Activated CD8-positive, alpha-beta T cell treated with anti-CD3 and anti-CD28 coated beads for 36 hours (primary cell): ENCODE data around the gene ERC2. TPM values are rescaled to one million over a fixed set of nuclear protein-coding genes. Genes with fewer than 3 reads are reported as not detected.

Experiments
- ATAC-seq: fragments of 200-7000 bp; cut with Tn5 transposase; one replicate; pipeline ENCODE4 v1.10.0; 2021; ENCODE audit warnings: mild to moderate bottlenecking, moderate library complexity
- CTCF ChIA-PET: fragments of 350-600 bp; sonication (Branson Sonifier 250); formaldehyde crosslinking; loops from one replicate; lab custom pipeline; 2021; ENCODE audit warnings: antibody characterized with exemption; lab: Charles Lee
- POLR2A ChIA-PET: fragments of 350-600 bp; sonication (Branson Sonifier 250); formaldehyde crosslinking; loops from one replicate; lab custom pipeline; 2021; ENCODE audit warnings: antibody characterized with exemption; lab: Charles Lee
- DNase-seq: peaks from one replicate; pipeline ENCODE4 v3.0.0-alpha.2; 2020
- H3K27ac Mint-ChIP-seq: one replicate; pipeline ENCODE4 v1.8.0; 2021; ENCODE audit warnings: mild to moderate bottlenecking, mixed read lengths
- H3K27me3 Mint-ChIP-seq: one replicate; pipeline ENCODE4 v1.8.0; 2021; ENCODE audit warnings: mixed read lengths
- H3K36me3 Mint-ChIP-seq: one replicate; pipeline ENCODE4 v1.8.0; 2021; ENCODE audit warnings: low read depth, mixed read lengths
- H3K4me1 Mint-ChIP-seq: one replicate; pipeline ENCODE4 v1.8.0; 2021; ENCODE audit warnings: low read depth, mixed read lengths
- H3K4me3 Mint-ChIP-seq: one replicate; pipeline ENCODE4 v1.8.0; 2021; ENCODE audit warnings: mild to moderate bottlenecking, moderate library complexity, mixed read lengths
- H3K9me3 Mint-ChIP-seq: one replicate; pipeline ENCODE4 v1.8.0; 2021; ENCODE audit warnings: mixed read lengths
- intact Hi-C: fragments of 100-400 bp; cut with micrococcal nuclease; formaldehyde crosslinking; loops from one replicate; pipeline ENCODE4 v1.10.0; 2022
- total RNA-seq, 2 experiments: library from RNA; stranded (reverse); gene quantifications; one replicate each; pipeline ENCODE4 v1.2.3, GENCODE V29; 2021
- TF ChIP-seq, protein P1 (sequence below): fragments of 200-600 bp; IDR thresholded peaks from one replicate; pipeline ENCODE4 v1.8.0; 2022; ENCODE audit warnings: antibody characterized with exemption, mild to moderate bottlenecking

Gene ERC2
- total RNA-seq, 2 experiments from 2014 or later, result 0.18 to 0.52 TPM

DNA sequence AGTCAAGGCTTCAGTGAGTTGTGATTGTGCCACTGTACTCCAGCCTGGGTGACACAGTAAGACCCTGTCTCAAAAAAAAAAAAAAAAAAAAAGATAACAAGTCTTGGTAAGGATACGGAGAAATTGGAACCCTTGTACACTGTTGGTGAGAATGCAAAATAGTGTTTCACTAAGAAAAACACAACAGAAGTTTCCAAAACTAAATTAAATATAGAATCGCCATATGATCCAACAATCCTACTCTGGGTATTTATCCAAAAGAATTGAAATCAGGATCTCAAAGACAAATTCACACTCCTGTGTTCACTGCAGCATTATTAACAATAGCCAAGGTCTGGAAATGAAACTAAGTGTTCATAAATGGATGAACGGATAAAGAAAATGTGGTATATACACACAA lies 149.4 kb downstream of the ERC2 start:
- no peak overlapping the region for H3K27ac Mint-ChIP-seq
- ChIA-PET POLR2A (interaction anchor here (0.6 kb wide), 1 partner anchor 572 kb away, joined by 3 read pairs; no protein-coding TSS in a partner anchor), CTCF (no interaction called here)
- H3K36me3 Mint-ChIP-seq, result no peaks in the 10 kb centered on the region
- no peaks in the 10 kb centered on the region for H3K4me1 Mint-ChIP-seq
- no peak for DNase-seq
- TF ChIP-seq, protein P1, sequence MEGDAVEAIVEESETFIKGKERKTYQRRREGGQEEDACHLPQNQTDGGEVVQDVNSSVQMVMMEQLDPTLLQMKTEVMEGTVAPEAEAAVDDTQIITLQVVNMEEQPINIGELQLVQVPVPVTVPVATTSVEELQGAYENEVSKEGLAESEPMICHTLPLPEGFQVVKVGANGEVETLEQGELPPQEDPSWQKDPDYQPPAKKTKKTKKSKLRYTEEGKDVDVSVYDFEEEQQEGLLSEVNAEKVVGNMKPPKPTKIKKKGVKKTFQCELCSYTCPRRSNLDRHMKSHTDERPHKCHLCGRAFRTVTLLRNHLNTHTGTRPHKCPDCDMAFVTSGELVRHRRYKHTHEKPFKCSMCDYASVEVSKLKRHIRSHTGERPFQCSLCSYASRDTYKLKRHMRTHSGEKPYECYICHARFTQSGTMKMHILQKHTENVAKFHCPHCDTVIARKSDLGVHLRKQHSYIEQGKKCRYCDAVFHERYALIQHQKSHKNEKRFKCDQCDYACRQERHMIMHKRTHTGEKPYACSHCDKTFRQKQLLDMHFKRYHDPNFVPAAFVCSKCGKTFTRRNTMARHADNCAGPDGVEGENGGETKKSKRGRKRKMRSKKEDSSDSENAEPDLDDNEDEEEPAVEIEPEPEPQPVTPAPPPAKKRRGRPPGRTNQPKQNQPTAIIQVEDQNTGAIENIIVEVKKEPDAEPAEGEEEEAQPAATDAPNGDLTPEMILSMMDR, result no peak
- H3K27me3 Mint-ChIP-seq, result peaks cover 5% of the 10 kb centered on the region
- H3K4me3 Mint-ChIP-seq, result no peak overlapping the region
- ATAC-seq, result no peak
- no peaks in the 10 kb centered on the region for H3K9me3 Mint-ChIP-seq
- intact Hi-C loops, result no loop called here

DNA sequence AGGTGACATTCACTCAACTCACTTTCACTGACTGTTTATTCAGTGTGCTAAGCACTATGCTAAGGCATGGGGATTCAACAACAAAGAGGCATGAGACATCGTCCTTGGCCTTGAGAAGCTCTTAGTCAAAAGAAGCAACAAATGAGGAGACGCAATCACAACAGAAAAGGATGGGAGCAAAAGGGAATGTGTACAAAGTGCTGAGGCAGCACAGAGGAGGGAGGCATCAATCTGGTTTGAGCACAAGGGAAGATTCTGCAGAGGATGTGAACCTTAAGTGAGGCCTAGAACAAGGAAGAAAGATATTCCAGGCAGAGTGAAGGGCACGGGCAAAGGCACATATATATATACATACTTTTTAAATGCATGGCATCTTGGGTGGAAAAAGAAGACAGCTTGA lies 151.3 kb downstream of the ERC2 start:
- ATAC-seq (no peak), DNase-seq (no peak)
- no peak overlapping the region for H3K4me3 Mint-ChIP-seq
- no peak overlapping the region for H3K27ac Mint-ChIP-seq
- peaks cover 7% of the 10 kb centered on the region for H3K27me3 Mint-ChIP-seq
- H3K4me1 Mint-ChIP-seq, result no peaks in the 10 kb centered on the region
- ChIA-PET CTCF (no interaction called here), POLR2A (no interaction called here)
- H3K9me3 Mint-ChIP-seq, result no peaks in the 10 kb centered on the region
- TF ChIP-seq, protein P1, result no peak
- H3K36me3 Mint-ChIP-seq, result no peaks in the 10 kb centered on the region
- intact Hi-C loops, result no loop called here

DNA sequence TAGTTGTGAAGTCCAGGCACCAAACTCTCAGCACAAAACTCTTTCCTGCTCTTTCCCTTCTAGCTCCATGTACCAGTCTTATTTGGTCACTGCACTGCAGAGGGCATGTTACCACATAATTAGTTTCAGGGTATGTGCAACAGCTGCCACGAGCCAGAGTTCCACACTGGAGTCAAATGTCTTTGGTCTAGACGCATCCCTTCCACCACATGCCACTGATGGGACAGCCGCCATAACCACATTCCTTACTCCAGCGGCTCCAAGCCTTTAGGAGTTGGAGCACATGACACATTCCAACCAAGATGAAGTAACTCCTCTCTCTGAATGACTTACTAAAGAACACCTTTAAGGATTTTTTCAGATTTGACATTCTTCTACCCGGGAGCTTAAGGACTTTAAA lies 153.4 kb downstream of the ERC2 start:
- intact Hi-C loops, result no loop called here
- POLR2A ChIA-PET, result no interaction called here
- H3K4me3 Mint-ChIP-seq, result no peak overlapping the region
- CTCF ChIA-PET, result interaction anchor here (1.6 kb wide), 1 partner anchor 11 kb away, joined by 5 read pairs; no protein-coding TSS in a partner anchor
- H3K27ac Mint-ChIP-seq, result no peak overlapping the region
- H3K4me1 Mint-ChIP-seq, result no peaks in the 10 kb centered on the region
- no peaks in the 10 kb centered on the region for H3K9me3 Mint-ChIP-seq
- TF ChIP-seq, protein P1, result no peak
- ATAC-seq (no peak), DNase-seq (no peak)
- no peaks in the 10 kb centered on the region for H3K36me3 Mint-ChIP-seq
- peaks cover 7% of the 10 kb centered on the region for H3K27me3 Mint-ChIP-seq

DNA sequence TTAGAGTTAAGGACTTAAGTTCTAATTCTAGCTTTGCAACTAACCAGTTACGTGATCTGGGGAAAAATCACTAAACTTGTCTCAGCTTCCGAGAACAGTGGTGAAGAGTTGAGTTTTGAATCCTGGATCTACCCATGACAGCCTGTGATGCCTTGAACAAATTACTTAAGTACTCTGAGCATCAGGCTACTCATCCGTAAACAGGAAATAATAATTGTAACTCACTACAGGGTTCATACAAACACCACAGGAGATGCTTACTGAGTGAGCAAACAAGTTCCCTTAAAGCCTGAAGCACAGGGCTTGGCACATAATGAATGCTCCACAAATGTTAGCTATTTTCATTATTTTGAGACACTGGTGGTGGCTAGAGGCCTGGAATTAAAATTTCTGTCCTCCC lies 158.8 kb downstream of the ERC2 start:
- Mint-ChIP-seq H3K36me3 (no peaks in the 10 kb centered on the region), H3K27ac (no peak overlapping the region), H3K9me3 (no peaks in the 10 kb centered on the region), H3K4me1 (no peaks in the 10 kb centered on the region), H3K4me3 (no peak overlapping the region), H3K27me3 (peaks cover 4% of the 10 kb centered on the region)
- CTCF ChIA-PET, result interaction anchor here (1.2 kb wide), 1 partner anchor 32 kb away, joined by 3 read pairs; no protein-coding TSS in a partner anchor
- DNase-seq (no peak), ATAC-seq (no peak)
- POLR2A ChIA-PET, result no interaction called here
- intact Hi-C loops, result no loop called here
- TF ChIP-seq, protein P1, result no peak

DNA sequence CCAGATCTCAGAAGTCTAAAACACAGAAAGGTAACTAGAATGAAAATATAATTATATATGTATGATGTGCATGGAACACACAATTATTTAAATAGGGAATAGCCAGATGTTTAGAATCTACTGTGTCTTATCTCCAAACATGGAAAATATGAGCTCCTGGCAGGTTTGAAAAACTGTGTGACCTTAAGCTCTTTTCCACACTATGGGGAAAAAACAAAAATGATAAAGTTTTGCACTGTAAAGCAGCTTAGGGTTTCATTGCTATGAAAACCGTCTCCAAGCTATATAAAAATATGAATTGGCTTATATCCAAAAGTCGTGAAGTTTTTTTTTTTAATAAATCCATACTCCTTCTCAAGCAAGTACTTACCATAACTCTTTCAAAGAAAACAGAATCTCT lies 159.8 kb downstream of the ERC2 start:
- CTCF ChIA-PET, result no interaction called here

More for the DNA sequence above, 159.8 kb downstream of the ERC2 start:
- no peaks in the 10 kb centered on the region for H3K9me3 Mint-ChIP-seq
- H3K27me3 Mint-ChIP-seq, result peaks cover 4% of the 10 kb centered on the region
- H3K4me1 Mint-ChIP-seq, result no peaks in the 10 kb centered on the region
- intact Hi-C loops, result no loop called here
- no peaks in the 10 kb centered on the region for H3K36me3 Mint-ChIP-seq
- no peak for DNase-seq
- TF ChIP-seq, protein P1, result no peak
- ATAC-seq, result no peak
- H3K4me3 Mint-ChIP-seq, result no peak overlapping the region
- H3K27ac Mint-ChIP-seq, result no peak overlapping the region
- POLR2A ChIA-PET, result no interaction called here
